Caco-2 (cell line): ENCODE data around the gene RPLP2. TPM values are rescaled to one million over a fixed set of nuclear protein-coding genes. Genes with fewer than 3 reads are reported as not detected.

Experiments
- BruUV-seq: library from RNA; stranded (reverse); fragments of 400-500 nt; replicated peaks from 2 replicates; lab custom pipeline; 2021; lab: Mats Ljungman, UMichigan
- CTCF ChIA-PET: fragments of 300-600 bp; sonication (Branson Sonifier 250); formaldehyde crosslinking; loops from one replicate; lab custom pipeline; 2022; ENCODE audit warnings: antibody characterized with exemption; lab: Charles Lee
- POLR2A ChIA-PET: fragments of 300-600 bp; sonication (Branson Sonifier 250); formaldehyde crosslinking; loops from one replicate; lab custom pipeline; 2022; ENCODE audit warnings: antibody characterized with exemption; lab: Charles Lee
- DNase-seq, 2 experiments: peaks; one replicate each; pipeline versions ENCODE4 v3.0.0 to v3.0.0-alpha.2; 2020 to 2022
- H3K27me3 ChIP-seq: replicated peaks from 2 replicates; pipeline ENCODE4 v1.6.0; 2011; ENCODE audit warnings: low read length; ENCODE audit not compliant: control insufficient read depth, insufficient read depth
- H3K36me3 ChIP-seq: 2 replicates; pipeline ENCODE4 v1.5.1; 2011; ENCODE audit warnings: low read length; ENCODE audit not compliant: control insufficient read depth, insufficient read depth
- H3K4me1 ChIP-seq: fragments of 250-450 bp; sonication (Bioruptor Pico); 2 replicates; pipeline ENCODE4 v1.5.1; 2020; ENCODE audit warnings: mild to moderate bottlenecking
- H3K4me3 ChIP-seq: 2 replicates; pipeline ENCODE4 v1.5.1; 2011; ENCODE audit warnings: low read depth, mild to moderate bottlenecking, control low read depth, low read length
- H3K9me3 ChIP-seq: fragments of 250-450 bp; sonication (Bioruptor Pico); 2 replicates; pipeline ENCODE4 v1.5.1; 2020; ENCODE audit warnings: mild to moderate bottlenecking, moderate library complexity
- H3K27ac Mint-ChIP-seq: one replicate; pipeline ENCODE4 v1.8.0; 2022; ENCODE audit warnings: mixed read lengths; ENCODE audit not compliant: unreplicated experiment
- H3K27me3 Mint-ChIP-seq: one replicate; pipeline ENCODE4 v1.8.0; 2022; ENCODE audit warnings: mixed read lengths; ENCODE audit not compliant: insufficient read depth, unreplicated experiment
- H3K36me3 Mint-ChIP-seq: one replicate; pipeline ENCODE4 v1.8.0; 2022; ENCODE audit warnings: mild to moderate bottlenecking, mixed read lengths; ENCODE audit not compliant: insufficient read depth, unreplicated experiment
- H3K4me1 Mint-ChIP-seq: one replicate; pipeline ENCODE4 v1.8.0; 2022; ENCODE audit warnings: low read depth, mixed read lengths; ENCODE audit not compliant: unreplicated experiment
- H3K4me3 Mint-ChIP-seq: one replicate; pipeline ENCODE4 v1.8.0; 2022; ENCODE audit warnings: mild to moderate bottlenecking, moderate library complexity, mixed read lengths; ENCODE audit not compliant: unreplicated experiment
- H3K9me3 Mint-ChIP-seq: one replicate; pipeline ENCODE4 v1.8.0; 2022; ENCODE audit warnings: mixed read lengths; ENCODE audit not compliant: unreplicated experiment
- intact Hi-C: fragments of 100-400 bp; cut with micrococcal nuclease; formaldehyde crosslinking; loops from one replicate; pipeline ENCODE4 v1.10.0; 2022; ENCODE audit not compliant: unreplicated experiment
- total RNA-seq: library from RNA; stranded (reverse); gene quantifications from 2 replicates; pipeline ENCODE4 v1.2.3, GENCODE V29; 2022
- TF ChIP-seq, protein P1 (sequence below), 2 experiments: fragments of 200-600 bp in 1 of 2; IDR thresholded peaks; 1 replicate in 1 of 2; 2 replicates in 1 of 2; pipeline versions ENCODE4 v1.5.1 to v1.8.0; 2011 to 2022; ENCODE audit warnings: antibody characterized with exemption in 1 of 2, control low read depth in 1 of 2, inconsistent platforms in 1 of 2, low read depth in 1 of 2, low read length in 1 of 2, mild to moderate bottlenecking in 1 of 2, moderate library complexity in 1 of 2; ENCODE audit not compliant: insufficient read depth in 1 of 2, severe bottlenecking in 1 of 2, unreplicated experiment in 1 of 2

RPLP2 gene
- total RNA-seq, 1 experiment from 2014 or later = 2,622 TPM

DNA sequence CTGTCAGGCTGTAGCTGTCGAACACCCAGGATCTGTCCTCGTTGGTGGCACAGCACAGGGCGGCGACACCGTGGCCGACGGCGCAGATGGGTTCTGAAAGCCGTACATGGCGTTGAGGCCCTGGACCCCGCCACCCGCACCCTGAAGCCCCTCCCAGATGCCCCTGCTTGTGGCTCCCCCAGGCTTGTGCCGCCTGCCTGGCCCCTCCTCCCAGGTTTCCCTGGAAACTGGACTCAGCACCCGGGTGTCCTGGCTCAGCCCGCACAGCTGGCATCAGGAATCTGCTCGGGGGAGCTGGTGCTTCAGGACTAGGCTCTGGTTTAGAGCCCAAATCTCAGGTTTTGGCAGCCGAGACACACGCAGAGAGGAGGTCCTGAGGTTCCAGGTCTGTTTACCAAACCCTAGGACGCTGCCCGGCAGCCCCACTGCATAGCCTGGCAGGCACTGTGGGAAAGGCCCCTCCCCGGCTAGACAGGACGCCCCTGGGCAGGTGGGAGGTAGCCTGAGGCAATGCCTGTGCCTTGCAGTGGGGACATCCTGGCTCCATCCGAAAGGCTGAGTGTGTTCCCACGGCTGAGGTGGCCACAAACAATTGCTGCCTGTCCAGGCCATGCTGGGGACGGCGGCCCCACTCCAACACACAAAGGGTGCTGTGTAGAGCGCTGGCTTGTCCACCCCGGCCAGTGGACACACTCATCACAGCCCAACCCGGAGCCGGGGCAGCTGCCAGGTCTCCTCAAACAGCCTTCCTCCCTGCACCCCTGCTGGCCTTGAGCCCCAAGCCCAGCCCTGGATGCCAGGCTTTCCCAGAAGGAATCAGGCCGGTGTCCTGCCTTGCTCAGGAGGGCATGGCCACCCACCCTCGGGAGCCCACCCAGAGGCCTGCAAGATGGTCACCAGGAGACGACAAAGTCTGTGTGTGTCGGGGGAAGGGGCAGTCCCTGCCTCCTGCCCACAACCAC lies 37.1 kb upstream of the RPLP2 start:
- Mint-ChIP-seq H3K9me3 (no peaks in the 10 kb centered on the region), H3K27ac (no peak overlapping the region), H3K36me3 (peaks cover 50% of the 10 kb centered on the region), H3K27me3 (no peaks in the 10 kb centered on the region), H3K4me3 (no peak overlapping the region), H3K4me1 (no peaks in the 10 kb centered on the region)
- no peaks in the 10 kb centered on the region for H3K27me3 ChIP-seq
- H3K36me3 ChIP-seq = peaks cover 4% of the 10 kb centered on the region
- no peak overlapping the region for H3K4me3 ChIP-seq
- peak in 1 of 2 experiments; percentile 35 for DNase-seq
- peaks cover 8% of the 10 kb centered on the region for H3K4me1 ChIP-seq
- no peaks in the 10 kb centered on the region for H3K9me3 ChIP-seq
- no TSS peak for BruUV-seq
- intact Hi-C loops = no loop called here
- TF ChIP-seq, protein P1, sequence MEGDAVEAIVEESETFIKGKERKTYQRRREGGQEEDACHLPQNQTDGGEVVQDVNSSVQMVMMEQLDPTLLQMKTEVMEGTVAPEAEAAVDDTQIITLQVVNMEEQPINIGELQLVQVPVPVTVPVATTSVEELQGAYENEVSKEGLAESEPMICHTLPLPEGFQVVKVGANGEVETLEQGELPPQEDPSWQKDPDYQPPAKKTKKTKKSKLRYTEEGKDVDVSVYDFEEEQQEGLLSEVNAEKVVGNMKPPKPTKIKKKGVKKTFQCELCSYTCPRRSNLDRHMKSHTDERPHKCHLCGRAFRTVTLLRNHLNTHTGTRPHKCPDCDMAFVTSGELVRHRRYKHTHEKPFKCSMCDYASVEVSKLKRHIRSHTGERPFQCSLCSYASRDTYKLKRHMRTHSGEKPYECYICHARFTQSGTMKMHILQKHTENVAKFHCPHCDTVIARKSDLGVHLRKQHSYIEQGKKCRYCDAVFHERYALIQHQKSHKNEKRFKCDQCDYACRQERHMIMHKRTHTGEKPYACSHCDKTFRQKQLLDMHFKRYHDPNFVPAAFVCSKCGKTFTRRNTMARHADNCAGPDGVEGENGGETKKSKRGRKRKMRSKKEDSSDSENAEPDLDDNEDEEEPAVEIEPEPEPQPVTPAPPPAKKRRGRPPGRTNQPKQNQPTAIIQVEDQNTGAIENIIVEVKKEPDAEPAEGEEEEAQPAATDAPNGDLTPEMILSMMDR (IDR thresholded peaks at IDR 0.05; ENCODE audit: insufficient read depth in 1 of 2, low read depth in 1 of 2, low read length in 1 of 2, severe bottlenecking in 1 of 2, unreplicated experiment in 1 of 2) = no peak
- CTCF ChIA-PET = no interaction called here
- POLR2A ChIA-PET = no interaction called here

- no peaks in the 10 kb centered on the region for H3K27me3 Mint-ChIP-seq
- intact Hi-C loops = no loop called here
These were observed 36.3 kb upstream of the RPLP2 start for GRCh38 chr11:773425-773824.

DNA sequence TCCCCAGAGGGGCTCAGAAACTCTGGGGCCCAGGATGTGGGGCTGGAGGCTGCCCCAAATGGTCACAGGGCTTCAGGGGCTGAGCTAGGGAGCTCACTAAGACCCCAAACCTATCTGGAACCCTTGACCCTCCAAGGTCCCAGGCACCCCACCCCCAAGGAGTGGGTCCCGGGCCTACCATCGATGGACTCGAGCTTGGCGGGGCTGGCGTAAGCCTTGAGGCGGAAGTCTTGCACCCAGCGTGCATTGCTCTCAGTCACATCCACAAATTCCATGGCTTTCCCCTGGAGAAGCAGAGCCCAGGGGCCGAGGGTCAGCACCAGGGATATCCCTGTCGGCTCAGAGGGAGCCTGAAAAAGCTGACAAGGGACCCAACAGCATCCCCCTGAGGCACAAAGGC lies 35.9 kb upstream of the RPLP2 start:
- intact Hi-C loops = no loop called here
- Mint-ChIP-seq H3K9me3 (no peaks in the 10 kb centered on the region), H3K27me3 (no peaks in the 10 kb centered on the region), H3K27ac (no peak overlapping the region), H3K4me3 (no peak overlapping the region), H3K4me1 (no peaks in the 10 kb centered on the region), H3K36me3 (peaks cover 45% of the 10 kb centered on the region)
- no TSS peak for BruUV-seq
- no peaks in the 10 kb centered on the region for H3K9me3 ChIP-seq
- no peaks in the 10 kb centered on the region for H3K27me3 ChIP-seq
- no peak overlapping the region for H3K4me3 ChIP-seq
- TF ChIP-seq, protein P1 (IDR thresholded peaks at IDR 0.05; ENCODE audit: insufficient read depth in 1 of 2, low read depth in 1 of 2, low read length in 1 of 2, severe bottlenecking in 1 of 2, unreplicated experiment in 1 of 2) = no peak
- ChIA-PET CTCF (no interaction called here), POLR2A (no interaction called here)
- H3K4me1 ChIP-seq = peaks cover 13% of the 10 kb centered on the region
- H3K36me3 ChIP-seq = peaks cover 4% of the 10 kb centered on the region
- no peak for DNase-seq

More at GRCh38 chr11:773425-773824, 36.3 kb upstream of the RPLP2 start:
- Histone ChIP-seq H3K9me3 (no peaks in the 10 kb centered on the region), H3K36me3 (peaks cover 4% of the 10 kb centered on the region), H3K4me3 (no peak overlapping the region), H3K4me1 (peaks cover 11% of the 10 kb centered on the region), H3K27me3 (no peaks in the 10 kb centered on the region)
- no TSS peak for BruUV-seq
- Mint-ChIP-seq H3K27ac (no peak overlapping the region), H3K4me1 (no peaks in the 10 kb centered on the region), H3K36me3 (peaks cover 46% of the 10 kb centered on the region), H3K9me3 (no peaks in the 10 kb centered on the region), H3K4me3 (no peak overlapping the region)
- peak in 1 of 2 experiments; percentile 30 for DNase-seq
- CTCF ChIA-PET = no interaction called here
- POLR2A ChIA-PET = no interaction called here
- TF ChIP-seq, protein P1 (IDR thresholded peaks at IDR 0.05; ENCODE audit: insufficient read depth in 1 of 2, low read depth in 1 of 2, low read length in 1 of 2, severe bottlenecking in 1 of 2, unreplicated experiment in 1 of 2) = no peak
